GM20000 (cell line): Measurements from ENCODE around the gene PTEN.
A peak's percentile ranks its signal among the peaks of the same experiment; 100 is the strongest.
"Not testable (repeated sequence)": the region's sequence is repeated elsewhere in the genome, so short reads cannot be mapped to it uniquely, and the experiment has no call there.

Source experiments
- DNase-seq: peaks from one replicate; pipeline ENCODE4 v3.0.0; 2012; ENCODE audit warnings: low spot score
- TF ChIP-seq, protein P1 (sequence below): IDR thresholded peaks from 2 replicates; pipeline ENCODE4 v1.5.1; 2012; ENCODE audit warnings: mild to moderate bottlenecking, control low read depth; ENCODE audit errors: extremely low read depth, missing control alignments

PTEN gene

GRCh38 chr10:87861566-87861952 lies 1.9 kb upstream of the PTEN start:
- DNase-seq, result peak; percentile 71
- TF ChIP-seq, protein P1, sequence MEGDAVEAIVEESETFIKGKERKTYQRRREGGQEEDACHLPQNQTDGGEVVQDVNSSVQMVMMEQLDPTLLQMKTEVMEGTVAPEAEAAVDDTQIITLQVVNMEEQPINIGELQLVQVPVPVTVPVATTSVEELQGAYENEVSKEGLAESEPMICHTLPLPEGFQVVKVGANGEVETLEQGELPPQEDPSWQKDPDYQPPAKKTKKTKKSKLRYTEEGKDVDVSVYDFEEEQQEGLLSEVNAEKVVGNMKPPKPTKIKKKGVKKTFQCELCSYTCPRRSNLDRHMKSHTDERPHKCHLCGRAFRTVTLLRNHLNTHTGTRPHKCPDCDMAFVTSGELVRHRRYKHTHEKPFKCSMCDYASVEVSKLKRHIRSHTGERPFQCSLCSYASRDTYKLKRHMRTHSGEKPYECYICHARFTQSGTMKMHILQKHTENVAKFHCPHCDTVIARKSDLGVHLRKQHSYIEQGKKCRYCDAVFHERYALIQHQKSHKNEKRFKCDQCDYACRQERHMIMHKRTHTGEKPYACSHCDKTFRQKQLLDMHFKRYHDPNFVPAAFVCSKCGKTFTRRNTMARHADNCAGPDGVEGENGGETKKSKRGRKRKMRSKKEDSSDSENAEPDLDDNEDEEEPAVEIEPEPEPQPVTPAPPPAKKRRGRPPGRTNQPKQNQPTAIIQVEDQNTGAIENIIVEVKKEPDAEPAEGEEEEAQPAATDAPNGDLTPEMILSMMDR, result peak; percentile 9

GRCh38 chr10:87861953-87862678 lies 1.3 kb upstream of the PTEN start:
- TF ChIP-seq, protein P1, result no peak
- DNase-seq, result peak; percentile 92

- TF ChIP-seq, protein P1, result no peak
- peak; percentile 67 for DNase-seq
Measured at GRCh38 chr10:87862679-87863052, 759 bp upstream of the PTEN start.

- DNase-seq, result not testable (repeated sequence)
Measured at GRCh38 chr10:87863951-87864495, 598 bp downstream of the PTEN start.

DNA sequence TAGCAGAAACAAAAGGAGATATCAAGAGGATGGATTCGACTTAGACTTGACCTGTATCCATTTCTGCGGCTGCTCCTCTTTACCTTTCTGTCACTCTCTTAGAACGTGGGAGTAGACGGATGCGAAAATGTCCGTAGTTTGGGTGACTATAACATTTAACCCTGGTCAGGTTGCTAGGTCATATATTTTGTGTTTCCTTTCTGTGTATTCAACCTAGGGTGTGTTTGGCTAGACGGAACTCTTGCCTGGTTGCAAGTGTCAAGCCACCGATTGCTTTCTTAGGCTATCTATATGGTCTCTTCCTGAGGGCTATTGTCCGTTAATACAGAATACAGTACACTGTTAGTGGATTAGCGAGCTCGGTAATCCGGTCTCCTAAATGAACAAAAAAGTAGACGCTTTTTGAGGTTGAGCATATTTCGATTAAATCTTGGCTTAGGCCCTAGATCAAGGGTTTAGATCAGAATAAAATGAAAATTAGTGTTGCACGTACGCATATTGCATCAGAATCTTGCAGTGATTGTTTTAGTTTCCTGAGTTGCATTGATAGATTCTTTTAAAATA lies 1.2 kb downstream of the PTEN start:
- DNase-seq, result peak; percentile 16
- TF ChIP-seq, protein P1, result no peak

GRCh38 chr10:87865241-87865881 lies 1.9 kb downstream of the PTEN start:
- no peak for DNase-seq

GRCh38 chr10:87866412-87866974 lies 3.1 kb downstream of the PTEN start:
- TF ChIP-seq, protein P1, result no peak
- DNase-seq, result no peak

More at GRCh38 chr10:87865241-87865881, 1.9 kb downstream of the PTEN start:
- TF ChIP-seq, protein P1, result no peak
